ENCODE results near the gene ABCD3. TPM values are rescaled to one million over a fixed set of nuclear protein-coding genes. Genes with fewer than 3 reads are reported as not detected.

ABCD3 gene
- total and polyA plus RNA-seq, 2 of the 8 experiments (the other 6 are each of a cell fraction or from before 2014, with no cell fraction given): 6.6 to 29.4 TPM

DNA sequence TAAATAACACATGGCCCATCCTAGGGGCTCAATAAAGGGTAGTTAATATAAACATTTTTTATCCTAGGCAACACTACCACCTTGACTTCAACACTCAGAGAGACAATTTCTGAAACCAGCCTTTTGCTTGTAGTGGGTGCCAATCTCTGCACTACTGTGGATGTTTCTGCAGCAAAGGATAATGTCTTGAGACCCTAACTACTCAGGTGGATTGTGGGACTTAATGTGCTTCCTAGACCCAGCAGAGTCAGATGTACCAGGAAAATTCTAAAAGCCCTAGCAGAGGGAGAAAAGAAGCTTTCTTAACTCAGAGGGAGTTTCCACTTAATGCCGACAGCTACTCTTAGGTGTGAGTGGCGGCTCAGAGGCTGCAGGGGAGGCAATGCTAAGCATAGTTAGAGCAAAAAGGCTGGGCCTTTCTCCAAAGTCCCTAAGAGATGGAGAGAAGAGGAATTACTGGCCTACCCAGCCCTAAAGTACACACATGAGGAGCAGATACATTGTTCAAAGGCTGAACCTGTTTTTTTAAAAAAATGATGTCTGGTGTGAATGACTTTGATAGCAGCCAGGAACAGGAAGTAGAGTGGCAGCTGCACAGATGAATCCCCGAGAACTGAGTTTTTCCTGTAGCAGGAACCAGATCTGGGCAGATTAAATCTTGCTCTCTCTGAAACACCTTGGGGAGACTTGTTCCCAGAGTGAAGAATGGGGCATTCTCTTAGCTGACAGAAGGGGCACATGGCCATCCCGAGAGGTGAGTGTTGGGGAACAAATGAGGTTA lies 33.5 kb upstream of the ABCD3 start:
- no peaks in the 10 kb centered on the region for H3K79me2 ChIP-seq (ENCODE audit: control insufficient read depth in 1 of 2, insufficient read depth in 2 of 2, low read length in 2 of 2)
- H3K4ac ChIP-seq (replicated peaks; ENCODE audit: insufficient read length, low read depth, low read length): no peak overlapping the region
- H4K20me1 ChIP-seq (replicated peaks in 1 of 2; ENCODE audit: control insufficient read depth in 1 of 2, insufficient read depth in 2 of 2, low read length in 2 of 2): no peaks in the 10 kb centered on the region
- H3K9me3 ChIP-seq (ENCODE audit: insufficient read depth in 2 of 2, low read depth in 1 of 2, low read length in 1 of 2): peaks cover 12 to 13% of the 10 kb centered on the region in 2 experiments
- no peak overlapping the region for H4K91ac ChIP-seq (replicated peaks; ENCODE audit: insufficient read length, low read length)
- H2BK120ac ChIP-seq (replicated peaks; ENCODE audit: low read depth, low read length): no peak overlapping the region
- no peak overlapping the region for H4K5ac ChIP-seq (ENCODE audit: insufficient read length, low read depth, low read length)
- FAIRE-seq: no peak
- no peak overlapping the region for H3K18ac ChIP-seq (ENCODE audit: extremely low read depth, low read length)
- CTCF ChIA-PET (ENCODE audit: partially characterized antibody): interaction anchor here (0.6 to 2.1 kb wide), 3 partner anchors 12 to 215 kb away, joined by 3 to 12 read pairs (median 3); no protein-coding TSS in a partner anchor
- H3K36me3 ChIP-seq (ENCODE audit: control insufficient read depth in 2 of 4, insufficient read depth in 4 of 4, low read length in 3 of 4): peaks cover 0 to 5% (median 0%) of the 10 kb centered on the region in 4 experiments; a peak in 1 of 8 replicates
- H3K56ac ChIP-seq (replicated peaks; ENCODE audit: insufficient read length, low read depth, low read length): no peak overlapping the region
- no peak overlapping the region for H3K23ac ChIP-seq (ENCODE audit: insufficient read length)
- no peak overlapping the region for H2BK5ac ChIP-seq (ENCODE audit: low read depth, low read length)
- no peaks in the 10 kb centered on the region for H3K4me1 ChIP-seq (replicated peaks in 1 of 4; ENCODE audit: control insufficient read depth in 3 of 4, insufficient read depth in 4 of 4, low read length in 3 of 4)
- H2BK20ac ChIP-seq (ENCODE audit: low read length): no peak overlapping the region
- no peaks in the 10 kb centered on the region for H3K23me2 ChIP-seq (ENCODE audit: low read depth, low read length)
- no peak overlapping the region for H2BK12ac ChIP-seq (ENCODE audit: low read depth, low read length)
- H3K14ac ChIP-seq (ENCODE audit: insufficient read length): no peak overlapping the region
- peak overlapping the region; percentile 10; the same call in 1 of the 2 replicates for H2AFZ ChIP-seq (ENCODE audit: low read length)
- H3K27ac ChIP-seq (ENCODE audit: low read depth, low read length): no peak overlapping the region
- no peaks in the 10 kb centered on the region for H3K27me3 ChIP-seq (replicated peaks in 1 of 4; ENCODE audit: control insufficient read depth in 3 of 4, extremely low read depth in 1 of 4, insufficient read depth in 3 of 4, low read length in 3 of 4)
- H3K79me1 ChIP-seq (ENCODE audit: low read depth, low read length): no peaks in the 10 kb centered on the region
- H3K4me2 ChIP-seq (ENCODE audit: insufficient read depth in 1 of 2, low read depth in 2 of 2, low read length in 2 of 2): no peak overlapping the region
- H2BK15ac ChIP-seq (ENCODE audit: low read length): no peak overlapping the region
- H4K8ac ChIP-seq (ENCODE audit: extremely low read depth, insufficient read depth, low read length): no peak overlapping the region
- H3K4me3 ChIP-seq (ENCODE audit: extremely low read depth in 1 of 4, insufficient read depth in 2 of 4, low read depth in 3 of 4, low read length in 4 of 4): no peak overlapping the region
- no peak for DNase-seq (ENCODE audit: low read depth in 1 of 2, low spot score in 2 of 2)
- WGBS, 2 experiments (ENCODE audit: extremely low coverage in 1 of 2, insufficient coverage in 1 of 2, insufficient read length in 1 of 2, insufficient replicate concordance in 2 of 2, low coverage in 1 of 2, low lambda C conversion rate in 2 of 2, missing lambda C conversion rate in 1 of 2): 86% methylated on average over 4 of the region's 4 CpGs; no CpG with 5 or more reads in 1 of the 2 experiments
- no peak overlapping the region for H3K9ac ChIP-seq (replicated peaks in 1 of 4; ENCODE audit: extremely low read depth in 1 of 4, low read depth in 3 of 4, low read length in 3 of 4)
- POLR2A ChIA-PET (ENCODE audit: partially characterized antibody): interaction anchor here (0.6 kb wide), 1 partner anchor 44 kb away, joined by 3 read pairs; no protein-coding TSS in a partner anchor
- no peak overlapping the region for H2AK5ac ChIP-seq (ENCODE audit: low read depth, low read length)
- TF ChIP-seq TCF12 (IDR thresholded peaks at IDR 0.05; ENCODE audit: low read depth, low read length): no peak
- no peak for TF ChIP-seq TAF7 (optimal IDR thresholded peaks at IDR 0.05; ENCODE audit: borderline replicate concordance, low read depth, low read length)
- no peak for TF ChIP-seq FOSL1 (IDR thresholded peaks at IDR 0.05; ENCODE audit: insufficient read depth, low read depth, low read length)
- TF ChIP-seq SIX5 (IDR thresholded peaks at IDR 0.05; ENCODE audit: low read depth, low read length): no peak
- no peak for TF ChIP-seq JUND (IDR thresholded peaks at IDR 0.05; ENCODE audit: low read length)
- TF ChIP-seq, protein P1, sequence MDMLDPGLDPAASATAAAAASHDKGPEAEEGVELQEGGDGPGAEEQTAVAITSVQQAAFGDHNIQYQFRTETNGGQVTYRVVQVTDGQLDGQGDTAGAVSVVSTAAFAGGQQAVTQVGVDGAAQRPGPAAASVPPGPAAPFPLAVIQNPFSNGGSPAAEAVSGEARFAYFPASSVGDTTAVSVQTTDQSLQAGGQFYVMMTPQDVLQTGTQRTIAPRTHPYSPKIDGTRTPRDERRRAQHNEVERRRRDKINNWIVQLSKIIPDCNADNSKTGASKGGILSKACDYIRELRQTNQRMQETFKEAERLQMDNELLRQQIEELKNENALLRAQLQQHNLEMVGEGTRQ (IDR thresholded peaks at IDR 0.05; ENCODE audit: low read length): no peak
- TF ChIP-seq CTBP2 (IDR thresholded peaks at IDR 0.05; ENCODE audit: borderline replicate concordance, insufficient read depth, insufficient read length, low read length): no peak
- TF ChIP-seq YY1 (IDR thresholded peaks at IDR 0.05; ENCODE audit: low read depth, low read length): no peak
- TF ChIP-seq, protein P2, sequence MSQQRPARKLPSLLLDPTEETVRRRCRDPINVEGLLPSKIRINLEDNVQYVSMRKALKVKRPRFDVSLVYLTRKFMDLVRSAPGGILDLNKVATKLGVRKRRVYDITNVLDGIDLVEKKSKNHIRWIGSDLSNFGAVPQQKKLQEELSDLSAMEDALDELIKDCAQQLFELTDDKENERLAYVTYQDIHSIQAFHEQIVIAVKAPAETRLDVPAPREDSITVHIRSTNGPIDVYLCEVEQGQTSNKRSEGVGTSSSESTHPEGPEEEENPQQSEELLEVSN (IDR thresholded peaks at IDR 0.05): no peak
- TF ChIP-seq, protein P3, sequence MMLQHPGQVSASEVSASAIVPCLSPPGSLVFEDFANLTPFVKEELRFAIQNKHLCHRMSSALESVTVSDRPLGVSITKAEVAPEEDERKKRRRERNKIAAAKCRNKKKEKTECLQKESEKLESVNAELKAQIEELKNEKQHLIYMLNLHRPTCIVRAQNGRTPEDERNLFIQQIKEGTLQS (IDR thresholded peaks at IDR 0.05; ENCODE audit: insufficient read depth, low read depth, low read length): no peak
